ENCODE results near the gene SLC7A6OS. TPM values are rescaled to one million over a fixed set of nuclear protein-coding genes. Genes with fewer than 3 reads are reported as not detected.

The SLC7A6OS gene
- total RNA-seq, 2 experiments from 2014 or later, result 38.2 to 44.4 TPM

DNA sequence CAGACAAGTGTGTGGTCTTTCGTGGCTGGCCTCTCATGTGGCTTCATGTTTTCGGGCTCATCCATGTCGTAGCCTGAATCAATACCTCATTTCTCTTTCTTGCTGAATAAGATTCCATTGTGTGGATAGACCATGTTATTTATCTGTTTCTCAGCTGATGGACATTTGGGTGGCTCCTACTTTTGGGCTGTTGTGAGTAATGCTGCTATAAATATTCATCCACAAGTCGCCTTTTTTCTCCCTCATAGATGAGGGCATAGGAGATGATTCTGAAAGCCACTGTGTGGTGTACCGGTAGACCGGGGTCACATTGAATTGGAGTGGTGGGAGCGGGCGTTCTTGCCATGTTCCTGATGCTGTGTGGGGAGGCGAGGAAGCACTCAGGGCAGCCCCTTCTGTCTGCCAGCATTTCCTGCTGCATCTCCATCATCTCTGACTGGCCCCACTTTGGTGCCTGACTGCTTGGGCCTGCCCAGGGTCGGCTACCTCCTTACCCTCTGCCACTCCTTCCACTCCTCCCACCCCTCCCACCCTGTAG lies 40.1 kb upstream of the SLC7A6OS start:
- Mint-ChIP-seq H3K4me1 (peaks cover 33% of the 10 kb centered on the region), H3K9me3 (no peaks in the 10 kb centered on the region), H3K4me3 (no peak overlapping the region), H3K27me3 (no peaks in the 10 kb centered on the region), H3K27ac (no peak overlapping the region), H3K36me3 (peaks cover 72% of the 10 kb centered on the region)
- POLR2A ChIA-PET, result no interaction called here
- DNase-seq, result no peak
- no peak for ATAC-seq (ENCODE audit: low read depth)

DNA sequence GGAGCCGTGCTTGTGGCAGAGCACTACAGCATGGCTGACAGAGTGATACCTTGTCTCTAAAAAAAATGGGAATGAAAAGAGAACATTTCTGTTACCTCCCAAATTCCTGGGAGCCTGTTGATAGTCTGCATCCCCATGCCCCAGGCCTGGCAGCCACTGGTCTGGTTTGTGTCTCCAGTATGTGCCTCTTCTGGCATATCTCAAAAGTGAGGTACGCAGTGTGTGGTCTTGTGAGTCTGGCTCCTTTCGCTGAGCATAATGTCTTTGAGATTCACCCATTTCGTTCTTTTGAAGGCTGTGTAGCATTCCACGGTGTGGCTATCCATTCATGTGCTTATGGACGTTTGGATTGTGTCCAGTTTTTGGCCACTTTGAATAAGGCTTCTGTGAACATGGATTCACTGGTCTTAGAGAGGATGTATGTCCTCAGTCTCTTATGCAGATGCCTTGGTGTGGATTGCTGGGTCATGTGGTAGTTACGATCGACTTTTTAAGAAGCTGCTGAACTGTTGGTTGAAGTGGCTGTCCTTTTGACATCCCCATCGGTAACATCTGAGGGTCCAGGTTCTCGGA lies 39.2 kb upstream of the SLC7A6OS start:
- Mint-ChIP-seq H3K27ac (no peak overlapping the region), H3K9me3 (no peaks in the 10 kb centered on the region), H3K27me3 (no peaks in the 10 kb centered on the region), H3K4me3 (no peak overlapping the region), H3K36me3 (peaks cover 72% of the 10 kb centered on the region), H3K4me1 (peaks cover 36% of the 10 kb centered on the region)
- POLR2A ChIA-PET, result no interaction called here
- ATAC-seq (ENCODE audit: low read depth), result no peak
- no peak for DNase-seq

DNA sequence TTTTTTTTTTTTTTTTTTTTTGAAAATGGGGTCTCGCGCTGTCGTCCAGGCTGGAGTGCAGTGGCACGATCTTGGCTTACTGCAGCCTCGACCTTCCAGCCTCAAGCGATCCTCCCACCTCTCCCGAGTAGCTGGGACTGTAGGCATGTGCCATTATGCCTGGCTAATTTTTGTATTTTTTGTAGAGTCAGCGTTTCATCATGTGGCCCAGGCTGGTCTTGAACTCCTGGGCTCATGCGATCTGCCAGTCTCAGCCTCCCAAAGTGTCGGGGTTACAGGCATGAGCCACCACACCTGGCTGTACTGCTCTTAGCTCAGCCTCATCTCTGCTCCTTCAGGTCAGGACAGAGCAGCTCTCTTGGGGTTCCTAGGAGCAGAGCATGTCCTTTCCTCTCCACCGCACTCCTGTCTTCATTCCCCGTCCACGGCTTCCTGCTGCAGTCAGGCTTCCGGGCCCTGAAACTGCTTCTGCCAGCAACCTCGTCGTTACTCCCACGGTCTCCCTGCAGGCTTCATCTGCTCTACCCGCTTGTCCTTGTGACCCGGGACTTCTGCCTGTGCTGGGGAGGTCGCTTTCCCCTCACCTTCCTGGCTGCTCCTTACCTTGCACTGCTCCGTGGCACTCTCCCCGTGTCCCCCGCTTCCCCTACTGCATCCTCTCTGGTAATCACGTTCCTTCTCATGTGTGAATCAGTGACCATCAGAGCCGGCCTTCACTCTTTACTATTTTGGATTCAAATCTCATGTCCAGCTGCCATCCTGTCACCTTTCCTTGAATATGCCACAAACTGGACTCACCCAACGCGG lies 38.1 kb upstream of the SLC7A6OS start:
- POLR2A ChIA-PET, result interaction anchor here (1.4 kb wide), 1 partner anchor 12 kb away, joined by 4 read pairs; no protein-coding TSS in a partner anchor
- peaks cover 65% of the 10 kb centered on the region for H3K36me3 Mint-ChIP-seq
- DNase-seq (no peak), ATAC-seq (ENCODE audit: low read depth) (no peak)
- H3K9me3 Mint-ChIP-seq, result no peaks in the 10 kb centered on the region
- H3K4me1 Mint-ChIP-seq, result peaks cover 36% of the 10 kb centered on the region
- H3K27ac Mint-ChIP-seq, result no peak overlapping the region
- H3K27me3 Mint-ChIP-seq, result no peaks in the 10 kb centered on the region
- H3K4me3 Mint-ChIP-seq, result peak overlapping the region; percentile 8

DNA sequence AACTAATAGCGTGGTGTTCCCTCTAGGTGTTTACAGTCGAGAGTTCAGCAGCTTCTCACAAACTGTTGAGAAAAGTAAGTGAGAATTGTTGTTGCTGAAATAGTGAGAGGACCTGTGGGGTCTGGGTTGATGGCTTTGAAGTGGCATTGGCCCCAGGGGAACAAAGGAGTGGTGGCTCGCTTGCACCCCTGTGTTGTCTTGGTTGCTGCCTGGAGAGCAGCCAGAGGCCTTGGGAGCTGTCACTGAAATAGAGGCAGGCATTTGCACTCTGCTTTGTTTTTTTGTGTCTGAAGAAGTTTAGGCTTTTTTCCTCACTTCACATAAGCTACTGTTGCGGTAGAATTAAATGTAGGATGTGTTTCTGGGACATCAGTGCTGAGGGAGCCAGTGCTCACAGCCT lies 36.9 kb upstream of the SLC7A6OS start:
- Mint-ChIP-seq H3K4me3 (peak overlapping the region; percentile 72), H3K9me3 (no peaks in the 10 kb centered on the region), H3K36me3 (peaks cover 62% of the 10 kb centered on the region), H3K27me3 (no peaks in the 10 kb centered on the region), H3K4me1 (peaks cover 36% of the 10 kb centered on the region), H3K27ac (peak overlapping the region; percentile 80)
- DNase-seq (no peak), ATAC-seq (ENCODE audit: low read depth) (no peak)
- POLR2A ChIA-PET, result interaction anchor here (1.4 to 1.9 kb wide), 2 partner anchors 9 to 13 kb away, joined by 4 to 13 read pairs; no protein-coding TSS in a partner anchor

DNA sequence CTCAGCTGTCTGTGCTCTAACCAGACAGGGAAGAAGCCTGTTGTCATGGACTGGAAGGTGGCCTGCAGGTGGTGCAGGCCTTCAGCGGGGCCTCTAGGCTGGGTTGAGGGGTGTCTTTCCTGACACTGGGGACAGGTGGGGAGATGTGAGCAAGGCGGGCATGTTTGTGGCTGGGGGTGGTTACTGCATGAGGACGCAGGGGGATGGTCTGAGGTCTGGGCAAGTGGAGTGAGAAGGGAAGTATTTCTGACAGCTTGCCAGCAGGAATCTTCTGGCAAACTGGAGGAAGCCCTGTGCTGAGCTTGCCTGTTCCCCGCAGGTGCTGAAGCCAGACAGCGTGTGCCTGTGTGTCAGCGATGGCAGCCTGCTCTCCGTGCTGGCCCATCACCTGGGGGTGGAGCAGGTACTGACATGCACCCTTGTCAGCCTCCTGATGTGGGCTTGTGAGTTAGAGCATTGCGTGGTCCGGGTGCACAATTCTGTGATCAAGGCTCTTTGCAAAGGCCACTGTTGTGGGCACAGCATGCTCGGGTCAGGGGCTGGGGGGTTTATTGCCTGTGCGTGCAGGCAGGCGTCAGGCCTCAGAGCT lies 36.2 kb upstream of the SLC7A6OS start:
- H3K9me3 Mint-ChIP-seq, result no peaks in the 10 kb centered on the region
- H3K4me1 Mint-ChIP-seq, result peaks cover 36% of the 10 kb centered on the region
- no peaks in the 10 kb centered on the region for H3K27me3 Mint-ChIP-seq
- peaks cover 62% of the 10 kb centered on the region for H3K36me3 Mint-ChIP-seq
- POLR2A ChIA-PET, result interaction anchor here (0.8 to 1.9 kb wide), 3 partner anchors 9 to 15 kb away, joined by 4 to 13 read pairs (median 4); no protein-coding TSS in a partner anchor
- peak overlapping the region; percentile 80 for H3K27ac Mint-ChIP-seq
- H3K4me3 Mint-ChIP-seq, result peak overlapping the region; percentile 72
- DNase-seq (no peak), ATAC-seq (ENCODE audit: low read depth) (no peak)

DNA sequence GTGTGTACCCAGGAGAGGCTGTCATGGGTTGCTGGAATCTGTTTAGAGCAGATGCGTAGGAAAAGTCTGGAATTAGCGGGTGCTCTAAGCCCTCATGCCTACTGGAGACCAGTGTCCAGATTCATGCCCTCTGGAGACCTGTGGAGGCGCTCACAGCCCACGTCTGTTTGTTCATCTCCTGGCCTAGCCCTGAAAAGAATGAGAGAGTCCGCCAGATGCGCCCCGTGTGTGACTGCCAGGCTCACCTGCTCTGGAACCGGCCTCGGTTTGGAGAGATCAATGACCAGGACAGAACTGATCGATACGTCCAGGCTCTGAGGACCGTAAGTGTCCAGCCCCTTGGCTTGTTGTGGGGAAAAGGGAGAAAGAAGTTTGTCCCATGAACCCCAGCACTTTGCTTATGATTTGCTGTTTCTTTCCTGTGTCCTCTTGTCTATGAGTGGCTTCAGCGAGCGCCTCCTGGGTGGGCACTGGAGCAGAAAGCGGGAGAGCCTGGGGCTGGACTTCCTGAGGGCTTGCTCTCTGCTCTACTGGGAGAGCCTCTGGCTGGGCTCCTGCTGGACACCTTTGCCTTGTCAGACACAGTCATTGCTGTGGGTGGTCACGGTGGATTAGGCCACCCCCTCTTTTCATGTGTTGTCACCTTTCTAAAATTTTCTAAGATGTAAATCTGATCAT lies 35.4 kb upstream of the SLC7A6OS start:
- ATAC-seq (ENCODE audit: low read depth), result no peak
- Mint-ChIP-seq H3K4me1 (peaks cover 35% of the 10 kb centered on the region), H3K9me3 (no peaks in the 10 kb centered on the region), H3K27ac (peak overlapping the region; percentile 80), H3K36me3 (peaks cover 56% of the 10 kb centered on the region), H3K4me3 (peak overlapping the region; percentile 72), H3K27me3 (no peaks in the 10 kb centered on the region)
- no peak for DNase-seq
- POLR2A ChIA-PET, result interaction anchor here (1.9 to 3.5 kb wide), 2 partner anchors 10 to 11 kb away, joined by 13 to 29 read pairs; no protein-coding TSS in a partner anchor

DNA sequence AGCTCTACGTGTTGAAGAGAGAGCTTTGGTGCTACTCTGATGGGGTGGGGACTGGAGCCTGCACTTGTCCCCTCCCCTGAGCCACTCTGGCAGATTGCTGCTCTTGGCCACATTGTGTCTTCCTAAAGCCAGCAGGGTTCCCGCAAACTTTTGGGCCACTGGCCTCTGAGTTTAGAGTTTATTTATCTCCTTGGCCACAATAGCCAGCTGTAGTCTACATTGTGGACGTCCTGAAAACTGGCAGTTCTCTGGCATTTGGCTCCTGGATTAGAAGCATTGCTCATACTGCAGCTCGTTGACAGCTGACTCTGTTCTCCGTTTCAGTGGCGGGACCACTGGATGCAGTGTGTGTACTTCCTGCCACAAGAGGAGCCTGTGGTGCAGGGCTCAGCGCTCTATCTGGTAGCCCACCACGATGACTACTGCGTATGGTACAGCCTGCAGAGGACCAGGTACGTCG lies 34.6 kb upstream of the SLC7A6OS start:
- peak; percentile 98 for ATAC-seq (ENCODE audit: low read depth)
- peak; percentile 69 for DNase-seq
- peak overlapping the region; percentile 72 for H3K4me3 Mint-ChIP-seq

DNA sequence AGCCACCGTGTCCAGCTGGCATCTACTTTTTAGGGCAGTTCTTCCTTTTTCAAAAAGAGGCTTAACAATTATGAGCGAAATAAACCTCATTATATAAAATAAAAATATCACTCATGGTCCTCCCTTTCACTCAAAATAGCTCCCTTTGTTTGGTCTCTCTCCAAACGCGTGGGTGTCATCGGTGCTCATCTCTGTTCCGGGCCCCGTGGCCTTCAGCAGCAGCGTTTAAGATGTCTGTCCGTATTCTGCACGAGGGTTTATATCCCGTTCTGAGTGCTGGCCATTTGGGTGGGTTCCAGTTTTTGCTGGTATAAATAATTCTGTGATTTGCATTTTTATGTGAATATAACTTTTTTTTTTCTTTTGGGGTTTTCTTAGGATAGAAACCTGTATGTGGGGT lies 33.5 kb upstream of the SLC7A6OS start:
- no peak for ATAC-seq (ENCODE audit: low read depth)
- H3K36me3 Mint-ChIP-seq, result peaks cover 59% of the 10 kb centered on the region
- no peaks in the 10 kb centered on the region for H3K9me3 Mint-ChIP-seq
- no peak overlapping the region for H3K4me3 Mint-ChIP-seq
- DNase-seq, result no peak
- H3K4me1 Mint-ChIP-seq, result peaks cover 34% of the 10 kb centered on the region
- POLR2A ChIA-PET, result interaction anchor here (3.5 kb wide), 1 partner anchor 13 kb away, joined by 29 read pairs; no protein-coding TSS in a partner anchor
- no peak overlapping the region for H3K27ac Mint-ChIP-seq
- no peaks in the 10 kb centered on the region for H3K27me3 Mint-ChIP-seq

More for the DNA sequence above, 34.6 kb upstream of the SLC7A6OS start:
- peaks cover 60% of the 10 kb centered on the region for H3K36me3 Mint-ChIP-seq
- peaks cover 33% of the 10 kb centered on the region for H3K4me1 Mint-ChIP-seq
- H3K27me3 Mint-ChIP-seq, result no peaks in the 10 kb centered on the region
- POLR2A ChIA-PET, result interaction anchor here (3.5 kb wide), 1 partner anchor 12 kb away, joined by 29 read pairs; no protein-coding TSS in a partner anchor
- H3K27ac Mint-ChIP-seq, result peak overlapping the region; percentile 80
- H3K9me3 Mint-ChIP-seq, result no peaks in the 10 kb centered on the region

DNA sequence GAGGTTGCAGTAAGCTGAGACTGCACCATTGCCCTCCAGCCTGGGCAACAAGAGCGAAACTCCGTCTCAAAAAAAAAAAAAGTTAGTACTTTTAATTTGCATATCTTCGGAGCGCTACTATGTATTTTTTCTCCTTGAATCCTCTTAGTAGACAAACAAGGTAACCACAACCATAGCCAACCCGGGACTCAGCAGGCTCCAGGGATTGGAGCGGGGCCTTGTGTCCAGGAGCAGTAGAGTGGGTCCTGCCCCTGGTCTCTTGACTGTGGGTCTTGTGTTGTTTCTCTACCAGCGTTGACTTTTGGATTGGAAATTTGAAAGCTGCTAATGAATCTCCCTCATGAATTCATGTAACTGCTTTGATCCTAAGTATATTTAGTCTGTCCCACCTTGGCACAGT lies 32.4 kb upstream of the SLC7A6OS start:
- Mint-ChIP-seq H3K27me3 (no peaks in the 10 kb centered on the region), H3K4me1 (peaks cover 34% of the 10 kb centered on the region)
- POLR2A ChIA-PET, result interaction anchor here (3.5 kb wide), 1 partner anchor 14 kb away, joined by 29 read pairs; no protein-coding TSS in a partner anchor

DNA sequence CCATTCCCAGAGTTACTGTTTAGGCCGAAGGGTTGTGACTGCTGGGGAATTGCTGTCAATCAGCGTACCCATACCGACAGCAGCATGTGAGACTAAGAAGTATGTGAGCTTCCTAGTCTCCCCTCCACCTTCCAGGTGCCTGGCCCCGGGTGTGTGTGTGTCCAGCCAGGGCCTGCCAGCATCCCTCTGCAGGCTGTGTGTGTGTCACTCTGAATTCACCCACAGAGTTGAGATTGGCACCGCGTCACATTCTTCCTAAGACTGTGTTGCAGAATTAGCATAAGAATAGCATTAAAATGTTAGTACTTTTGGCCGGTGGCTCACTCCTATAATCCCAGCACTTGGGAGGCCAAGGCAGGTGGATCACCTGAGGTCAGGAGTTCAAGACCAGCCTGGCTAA lies 31.9 kb upstream of the SLC7A6OS start:
- no peaks in the 10 kb centered on the region for H3K9me3 Mint-ChIP-seq
- peaks cover 57% of the 10 kb centered on the region for H3K36me3 Mint-ChIP-seq
- no peak for DNase-seq
- H3K27me3 Mint-ChIP-seq, result no peaks in the 10 kb centered on the region
- peaks cover 32% of the 10 kb centered on the region for H3K4me1 Mint-ChIP-seq
- POLR2A ChIA-PET, result interaction anchor here (3.5 kb wide), 1 partner anchor 14 kb away, joined by 29 read pairs; no protein-coding TSS in a partner anchor
- no peak overlapping the region for H3K27ac Mint-ChIP-seq
- no peak overlapping the region for H3K4me3 Mint-ChIP-seq
- no peak for ATAC-seq (ENCODE audit: low read depth)

More for the DNA sequence above, 32.4 kb upstream of the SLC7A6OS start:
- ATAC-seq (ENCODE audit: low read depth), result no peak
- H3K36me3 Mint-ChIP-seq, result peaks cover 57% of the 10 kb centered on the region
- no peaks in the 10 kb centered on the region for H3K9me3 Mint-ChIP-seq
- H3K27ac Mint-ChIP-seq, result no peak overlapping the region
- no peak for DNase-seq
- H3K4me3 Mint-ChIP-seq, result no peak overlapping the region

DNA sequence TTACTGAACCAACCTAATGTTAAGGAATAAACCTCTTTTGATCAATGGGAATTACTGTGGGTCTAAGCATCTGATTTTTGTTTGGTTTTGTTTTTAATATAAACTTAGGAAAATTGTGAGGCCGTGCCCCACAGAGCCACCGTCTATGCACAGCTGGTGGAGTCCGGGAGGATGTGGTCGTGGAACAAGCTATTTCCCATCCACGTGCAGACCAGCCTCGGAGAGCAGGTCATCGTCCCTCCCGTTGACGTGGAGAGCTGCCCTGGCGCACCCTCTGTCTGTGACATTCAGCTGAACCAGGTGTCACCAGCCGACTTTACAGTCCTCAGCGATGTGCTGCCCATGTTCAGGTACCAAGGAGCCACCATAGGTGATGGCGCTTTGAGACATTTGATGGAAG lies 28.5 kb upstream of the SLC7A6OS start:
- ATAC-seq (ENCODE audit: low read depth) (no peak), DNase-seq (no peak)
- H3K27me3 Mint-ChIP-seq, result no peaks in the 10 kb centered on the region
- peaks cover 10% of the 10 kb centered on the region for H3K4me1 Mint-ChIP-seq
- H3K9me3 Mint-ChIP-seq, result no peaks in the 10 kb centered on the region
- H3K27ac Mint-ChIP-seq, result no peak overlapping the region
- peaks cover 43% of the 10 kb centered on the region for H3K36me3 Mint-ChIP-seq
- POLR2A ChIA-PET, result interaction anchor here (0.5 to 0.9 kb wide), 3 partner anchors 28 to 254 kb away, joined by 3 to 4 read pairs (median 3); partner anchors contain the start of genes NFATC3, PRMT7 and SLC7A6OS
- no peak overlapping the region for H3K4me3 Mint-ChIP-seq

DNA sequence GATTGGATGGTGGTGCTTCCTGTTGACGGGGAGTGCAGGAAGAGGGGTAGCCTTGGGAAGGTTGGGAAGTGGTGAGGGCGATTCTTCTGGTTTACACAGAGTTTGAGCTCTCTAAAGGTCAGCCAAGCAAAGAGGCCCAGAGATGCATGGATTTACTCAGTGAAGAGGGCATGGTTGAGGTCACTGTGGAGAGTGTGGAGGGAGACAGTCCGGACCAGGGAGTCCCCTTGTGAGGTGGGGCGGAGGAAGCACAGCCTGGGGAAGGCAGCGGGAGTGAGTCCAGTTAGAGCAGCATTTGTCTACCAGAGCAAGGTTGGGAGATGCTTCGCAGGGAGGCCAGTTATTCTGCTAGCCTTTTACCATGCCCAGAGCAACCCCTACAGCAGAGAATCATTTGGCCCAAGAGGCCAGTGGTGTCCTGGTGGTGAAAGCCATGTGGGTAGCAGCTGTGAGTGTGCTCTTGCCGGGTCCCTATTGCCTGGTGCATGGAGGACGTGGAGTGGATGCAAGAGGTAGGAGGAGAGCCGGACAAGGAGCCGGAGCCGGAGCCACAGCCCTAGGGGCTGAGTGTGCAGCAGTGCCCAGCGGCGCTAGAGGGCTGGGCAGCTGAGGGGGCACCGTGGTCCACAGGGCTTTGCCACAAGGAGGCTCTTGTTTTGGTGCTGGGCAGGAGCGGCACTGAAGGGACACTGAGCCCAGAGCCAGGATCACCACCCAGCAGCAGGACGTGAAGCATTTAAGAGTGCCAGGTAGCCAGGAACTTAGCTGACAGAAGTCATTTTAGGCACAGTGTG lies 27.8 kb upstream of the SLC7A6OS start:
- H3K27me3 Mint-ChIP-seq, result no peaks in the 10 kb centered on the region
- no peak overlapping the region for H3K27ac Mint-ChIP-seq
- H3K4me3 Mint-ChIP-seq, result no peak overlapping the region
- H3K4me1 Mint-ChIP-seq, result peaks cover 13% of the 10 kb centered on the region
- peaks cover 42% of the 10 kb centered on the region for H3K36me3 Mint-ChIP-seq
- no peak for ATAC-seq (ENCODE audit: low read depth)
- no peaks in the 10 kb centered on the region for H3K9me3 Mint-ChIP-seq
- POLR2A ChIA-PET, result interaction anchor here (0.9 kb wide), 1 partner anchor 253 kb away, joined by 3 read pairs; the partner anchor contains the start of gene NFATC3
- DNase-seq, result no peak

All from activated naive CD8-positive, alpha-beta T cell treated with anti-CD3 and anti-CD28 coated beads, Interleukin-2, amount 10 ng/mL, durations not matched to agents 7 days and 5 days (primary cell).